ENCODE measurements around the gene MYO1C.
"Not testable (repeated sequence)": the region's sequence is repeated elsewhere in the genome, so short reads cannot be mapped to it uniquely, and the experiment has no call there.

Gene MYO1C

DNA sequence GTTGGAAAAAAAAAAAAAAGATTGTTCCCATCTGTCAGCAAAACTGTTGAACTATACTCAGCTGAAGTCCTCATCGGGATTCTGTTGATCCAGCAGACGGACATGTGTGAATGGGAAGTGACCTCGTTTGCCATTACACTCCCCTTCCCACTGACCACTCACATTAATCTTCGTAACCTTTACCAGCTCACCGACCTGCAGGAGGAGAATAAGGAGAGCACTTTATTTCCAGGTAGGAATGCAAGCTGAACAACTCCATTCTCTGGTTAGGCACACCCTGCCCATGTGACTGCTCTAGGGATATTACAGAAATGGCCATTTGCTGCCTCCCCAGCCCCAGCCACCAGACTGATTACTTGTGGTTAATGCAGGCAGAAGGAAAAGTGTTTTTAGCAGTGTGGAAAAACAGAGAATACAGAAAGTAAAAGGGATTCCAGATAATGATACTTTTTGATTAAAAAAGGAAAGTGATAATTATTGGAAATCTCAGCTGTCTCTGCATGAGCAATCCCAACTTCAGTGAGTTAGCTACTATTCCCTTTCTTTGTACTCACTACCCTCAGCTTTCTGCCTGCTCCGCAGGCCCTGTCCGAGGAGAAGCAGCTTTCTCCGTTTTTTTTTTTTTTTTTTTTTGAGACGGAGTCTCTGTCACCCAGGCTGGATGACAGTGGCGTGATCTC lies 68.9 kb downstream of the MYO1C start:
- no peak for DNase-seq

DNA sequence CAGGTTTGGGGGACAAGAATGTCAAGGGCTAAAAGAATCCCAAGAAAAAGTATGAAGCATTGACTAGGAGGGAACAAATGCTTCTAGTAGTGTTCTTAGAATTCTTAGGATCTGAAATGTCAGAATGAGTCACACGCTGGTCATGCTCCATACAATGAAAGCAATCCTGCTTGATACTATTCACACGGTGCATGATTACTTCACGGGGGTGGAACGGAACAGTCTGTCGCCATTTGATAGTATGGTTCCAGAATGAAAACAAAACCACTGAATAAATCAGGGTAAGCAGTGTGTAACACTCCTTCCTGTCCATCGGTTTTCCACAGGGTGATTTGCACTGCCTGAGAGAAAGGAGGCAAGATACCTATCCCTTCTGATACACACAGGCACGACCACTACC lies 69.6 kb downstream of the MYO1C start:
- no peak for DNase-seq

DNA sequence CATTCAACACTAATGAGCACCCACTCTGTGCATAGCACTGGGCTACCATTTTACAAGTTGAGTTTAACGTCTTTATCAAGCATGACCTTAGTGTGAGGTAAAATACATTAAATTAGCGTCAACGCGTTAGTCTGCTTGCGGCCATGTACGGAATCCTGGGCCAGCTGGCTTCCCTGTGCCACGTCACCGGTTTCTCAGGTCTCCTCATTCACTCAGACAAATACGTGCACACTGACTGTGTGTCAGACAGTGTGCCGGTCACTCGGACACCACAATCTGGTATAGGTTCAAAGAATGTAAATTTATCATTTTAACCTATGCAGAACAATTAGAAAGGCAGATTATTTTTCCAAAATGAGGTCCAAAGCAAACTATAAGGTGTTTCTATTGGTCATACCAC lies 71.0 kb downstream of the MYO1C start:
- DNase-seq: no peak

DNA sequence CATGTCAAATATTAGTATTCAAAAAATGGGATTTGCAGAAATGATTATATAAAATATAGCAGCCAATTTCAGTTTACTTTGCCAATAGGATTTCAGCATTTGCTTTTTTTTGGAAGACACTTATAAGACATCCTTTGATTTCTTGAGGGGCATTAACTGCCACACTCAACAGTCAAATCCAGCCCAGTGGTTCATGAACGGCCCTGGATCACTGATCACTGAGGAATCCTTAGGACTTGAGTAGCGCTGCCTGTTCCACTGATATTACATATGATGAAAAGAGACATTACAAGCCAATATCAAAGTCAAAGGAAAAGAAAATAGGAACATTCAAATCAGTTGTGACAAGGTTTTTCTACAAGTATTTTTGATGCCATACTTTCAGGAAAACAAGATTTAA lies 71.5 kb downstream of the MYO1C start:
- DNase-seq: no peak

DNA sequence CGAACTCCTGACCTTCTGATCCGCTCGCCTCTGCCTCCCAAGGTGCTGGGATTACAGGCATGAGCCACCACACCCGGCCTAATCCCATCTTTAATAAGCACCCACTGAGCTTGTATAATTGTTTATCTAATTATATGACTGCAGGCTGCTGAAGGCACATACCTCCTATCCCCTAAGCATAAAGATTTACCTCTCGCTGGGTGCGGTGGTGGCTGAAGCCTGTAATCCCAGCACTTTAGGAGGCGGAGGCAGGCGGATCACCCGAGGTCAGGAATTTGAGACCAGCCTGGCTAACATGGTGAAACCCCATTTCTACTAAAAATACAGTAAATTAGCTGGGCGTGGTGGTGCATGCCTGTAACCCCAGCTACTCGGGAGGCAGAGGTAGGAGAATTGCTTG lies 72.3 kb downstream of the MYO1C start:
- DNase-seq: no peak

DNA sequence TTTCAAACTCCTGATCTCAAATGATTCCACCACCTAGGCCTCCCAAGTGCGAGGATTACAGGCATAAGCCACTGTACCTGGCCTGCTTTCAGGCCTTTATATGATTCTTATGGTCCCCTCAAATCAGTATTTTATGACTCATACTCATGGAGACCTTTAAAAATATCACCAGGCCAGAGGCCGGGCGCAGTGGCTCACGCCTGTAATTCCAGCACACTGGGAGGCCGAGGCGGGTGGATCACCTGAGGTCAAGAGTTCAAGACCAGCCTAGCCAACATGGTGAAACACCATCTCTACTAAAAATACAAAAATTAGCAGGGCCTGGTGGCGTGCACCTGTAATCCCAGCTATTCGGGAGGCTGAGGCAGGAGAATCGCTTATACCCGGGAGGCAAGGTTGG lies 74.0 kb downstream of the MYO1C start:
- not testable (repeated sequence) for DNase-seq

DNA sequence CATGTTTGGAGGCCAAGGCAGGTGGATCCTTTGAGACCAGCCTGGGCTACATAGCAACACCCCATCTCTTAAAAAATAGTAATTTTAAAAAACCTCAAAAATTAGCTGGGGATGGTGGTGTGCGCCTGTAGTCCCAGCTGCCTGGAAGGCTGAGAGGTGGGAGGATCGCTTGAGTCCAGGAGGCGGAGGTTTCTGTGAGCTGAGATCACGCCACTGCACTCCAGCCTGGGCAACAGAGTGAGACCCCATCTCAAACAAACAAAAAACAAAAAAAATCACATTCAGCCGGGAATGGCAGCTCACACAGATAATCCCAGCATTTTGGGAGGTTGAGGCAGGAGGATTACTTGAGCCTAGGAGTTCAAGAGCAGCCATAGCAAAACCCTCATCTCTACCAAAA lies 76.1 kb downstream of the MYO1C start:
- DNase-seq: no peak

DNA sequence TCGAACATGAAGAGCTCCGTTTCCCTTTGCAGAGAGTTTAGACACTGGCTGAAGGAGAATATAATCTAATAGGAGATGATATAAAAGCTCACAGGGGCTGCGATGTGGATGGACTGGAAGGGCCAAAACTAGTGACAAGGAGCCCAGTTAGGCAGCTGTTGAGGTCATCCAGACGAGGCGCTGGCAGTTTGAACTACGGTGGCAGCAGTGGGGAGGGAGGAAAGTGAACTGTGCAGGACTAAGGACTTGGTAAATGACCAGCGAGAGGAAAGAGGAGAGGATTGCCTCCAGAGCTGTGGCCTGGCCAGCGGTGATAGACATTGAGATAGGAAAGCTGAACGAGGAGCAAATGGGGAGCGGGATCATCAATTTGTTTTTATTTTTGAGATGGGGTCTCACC lies 77.9 kb downstream of the MYO1C start:
- DNase-seq: no peak
